ENCODE results near the gene ADAP1. TPM values are rescaled to one million over a fixed set of nuclear protein-coding genes. Genes with fewer than 3 reads are reported as not detected.

The ADAP1 gene
- total RNA-seq, 4 donors from 2014 or later: 84.9 to 360 (median 169) TPM

DNA sequence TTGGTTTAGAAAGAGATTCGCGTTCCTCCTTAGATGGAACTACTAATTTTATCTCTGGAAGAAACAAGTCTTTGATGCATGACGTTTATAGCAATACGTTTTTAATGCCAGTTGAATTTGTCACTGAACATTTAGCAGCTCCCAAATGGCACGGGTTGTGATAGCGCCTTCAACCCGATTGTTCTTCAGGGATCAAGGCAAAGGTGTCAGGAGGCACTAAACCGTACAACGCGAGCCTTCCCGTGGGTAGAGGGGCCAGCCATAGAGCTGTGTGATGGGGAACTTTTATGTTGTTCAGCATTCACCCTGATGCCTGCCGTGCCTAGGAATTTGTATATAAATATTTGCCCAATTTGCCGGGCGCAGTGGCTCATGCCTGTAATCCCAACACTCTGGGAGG is 74.8 kb downstream of the ADAP1 start:
- Histone ChIP-seq H3K4me3 (no peak overlapping the region), H3K4me1 (peaks cover 10 to 46% (median 24%) of the 10 kb centered on the region in 4 donors), H3K27ac (no peak overlapping the region), H3K36me3 (no peaks in the 10 kb centered on the region), H3K27me3 (no peaks in the 10 kb centered on the region), H3K9me3 (no peaks in the 10 kb centered on the region)
- TF ChIP-seq POLR2A (IDR thresholded peaks at IDR 0.05) (no peak), POLR2AphosphoS5 (IDR thresholded peaks at IDR 0.05) (no peak), EP300 (IDR thresholded peaks at IDR 0.05; ENCODE audit: low read depth) (no peak)
- 85% methylated on average over 14 of the region's 14 CpGs; no CpG with 5 or more reads in 1 of the 2 donors for WGBS, 2 donors (ENCODE audit: low coverage in 1 of 2)
- intact Hi-C loops (cut with DNase I; ENCODE audit: low total_unique reads) (no loop called here), in situ Hi-C loops (cut with MboI; ENCODE audit: low pct_ligation_motif_present in 1 of 4, low pct_unique_long_range_greater_than_20kb in 1 of 4, low sequenced_read_pairs in 3 of 4) (loop anchor here in 1 of 4 donors (10.0 kb wide), 1 partner anchor 95 kb away; no protein-coding TSS in a partner anchor)
- no peak for DNase-seq

DNA sequence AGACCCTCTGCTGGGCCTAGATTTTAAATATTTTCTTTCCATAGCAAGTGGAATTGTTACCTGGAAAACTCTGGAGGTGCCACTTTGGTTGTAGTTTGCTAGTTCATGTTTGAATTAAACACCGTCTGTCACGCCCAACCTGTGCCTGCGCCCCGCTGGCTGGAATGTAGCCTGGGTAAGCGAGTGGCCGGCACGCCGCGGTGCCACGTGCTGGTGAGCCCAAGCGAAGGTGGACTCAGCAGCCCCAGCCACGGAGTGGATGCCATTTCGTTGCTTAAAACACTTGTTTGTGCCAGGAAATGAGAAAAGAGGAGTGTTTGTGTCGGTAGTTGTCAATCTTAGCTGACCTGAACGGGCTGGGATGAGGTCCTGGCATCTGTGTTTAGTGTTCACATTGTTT is 75.4 kb downstream of the ADAP1 start:
- Histone ChIP-seq H3K36me3 (no peaks in the 10 kb centered on the region), H3K9me3 (no peaks in the 10 kb centered on the region), H3K27me3 (no peaks in the 10 kb centered on the region), H3K4me3 (no peak overlapping the region), H3K4me1 (peaks cover 15 to 45% (median 28%) of the 10 kb centered on the region in 4 donors), H3K27ac (no peak overlapping the region)
- no peak for DNase-seq
- intact Hi-C loops (cut with DNase I; ENCODE audit: low total_unique reads): no loop called here
- in situ Hi-C loops (cut with MboI; ENCODE audit: low pct_ligation_motif_present in 1 of 4, low pct_unique_long_range_greater_than_20kb in 1 of 4, low sequenced_read_pairs in 3 of 4): loop anchor here in 1 of 4 donors (10.0 kb wide), 1 partner anchor 94 kb away; no protein-coding TSS in a partner anchor
- WGBS, 2 donors (ENCODE audit: low coverage in 1 of 2): 92% methylated on average over 15 of the region's 15 CpGs; no CpG with 5 or more reads in 1 of the 2 donors
- TF ChIP-seq EP300 (IDR thresholded peaks at IDR 0.05; ENCODE audit: low read depth) (no peak), POLR2AphosphoS5 (IDR thresholded peaks at IDR 0.05) (no peak), POLR2A (IDR thresholded peaks at IDR 0.05) (no peak)
- TF ChIP-seq, protein P1, sequence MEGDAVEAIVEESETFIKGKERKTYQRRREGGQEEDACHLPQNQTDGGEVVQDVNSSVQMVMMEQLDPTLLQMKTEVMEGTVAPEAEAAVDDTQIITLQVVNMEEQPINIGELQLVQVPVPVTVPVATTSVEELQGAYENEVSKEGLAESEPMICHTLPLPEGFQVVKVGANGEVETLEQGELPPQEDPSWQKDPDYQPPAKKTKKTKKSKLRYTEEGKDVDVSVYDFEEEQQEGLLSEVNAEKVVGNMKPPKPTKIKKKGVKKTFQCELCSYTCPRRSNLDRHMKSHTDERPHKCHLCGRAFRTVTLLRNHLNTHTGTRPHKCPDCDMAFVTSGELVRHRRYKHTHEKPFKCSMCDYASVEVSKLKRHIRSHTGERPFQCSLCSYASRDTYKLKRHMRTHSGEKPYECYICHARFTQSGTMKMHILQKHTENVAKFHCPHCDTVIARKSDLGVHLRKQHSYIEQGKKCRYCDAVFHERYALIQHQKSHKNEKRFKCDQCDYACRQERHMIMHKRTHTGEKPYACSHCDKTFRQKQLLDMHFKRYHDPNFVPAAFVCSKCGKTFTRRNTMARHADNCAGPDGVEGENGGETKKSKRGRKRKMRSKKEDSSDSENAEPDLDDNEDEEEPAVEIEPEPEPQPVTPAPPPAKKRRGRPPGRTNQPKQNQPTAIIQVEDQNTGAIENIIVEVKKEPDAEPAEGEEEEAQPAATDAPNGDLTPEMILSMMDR (IDR thresholded peaks at IDR 0.05): no peak

DNA sequence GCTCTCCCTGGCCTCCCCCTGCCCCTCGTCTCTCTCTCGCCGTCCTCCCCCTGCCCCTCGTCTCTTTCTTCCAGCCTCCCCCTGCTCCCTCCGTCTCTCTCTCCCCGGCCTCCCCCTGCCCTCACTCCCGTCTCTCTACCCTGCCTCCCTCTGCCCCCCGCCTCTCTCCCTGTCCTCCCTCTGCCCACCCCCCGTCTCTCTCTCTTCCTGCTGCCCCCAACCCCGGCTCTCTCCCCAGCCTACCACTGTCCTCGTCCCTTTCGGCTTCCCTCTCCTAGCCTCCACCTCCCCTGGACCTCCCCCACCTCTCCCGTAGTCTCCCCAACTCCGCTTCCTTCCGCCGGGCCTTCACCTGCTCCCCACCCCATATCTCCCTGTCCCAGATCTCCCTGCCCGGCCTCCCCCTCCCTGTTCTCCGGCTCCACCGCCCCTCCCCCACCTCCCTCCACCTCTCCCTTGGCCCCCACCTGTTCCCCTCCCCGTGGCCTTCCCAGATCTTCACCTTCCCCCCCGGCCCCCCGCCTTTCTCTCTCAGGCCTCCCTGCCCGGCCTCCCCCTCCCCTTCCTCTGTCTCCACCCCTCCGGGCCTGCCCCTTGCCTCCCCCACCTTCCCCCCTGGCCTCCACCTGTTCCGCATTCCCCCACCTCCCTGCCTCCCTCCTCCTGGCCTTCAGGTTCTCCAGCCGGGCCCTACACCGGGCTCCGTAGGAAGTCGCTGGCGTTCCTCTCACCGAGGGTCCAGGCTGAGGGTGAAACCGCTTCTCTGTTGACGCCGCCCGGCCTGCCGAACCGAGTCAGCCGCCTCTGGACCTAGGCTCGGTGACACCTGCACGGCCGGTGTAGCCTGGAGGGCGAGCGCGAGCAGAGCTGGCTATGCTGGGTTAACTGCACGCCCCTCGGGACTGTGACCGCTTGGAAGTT is 76.9 kb downstream of the ADAP1 start:
- intact Hi-C loops (cut with DNase I; ENCODE audit: low total_unique reads): no loop called here

DNA sequence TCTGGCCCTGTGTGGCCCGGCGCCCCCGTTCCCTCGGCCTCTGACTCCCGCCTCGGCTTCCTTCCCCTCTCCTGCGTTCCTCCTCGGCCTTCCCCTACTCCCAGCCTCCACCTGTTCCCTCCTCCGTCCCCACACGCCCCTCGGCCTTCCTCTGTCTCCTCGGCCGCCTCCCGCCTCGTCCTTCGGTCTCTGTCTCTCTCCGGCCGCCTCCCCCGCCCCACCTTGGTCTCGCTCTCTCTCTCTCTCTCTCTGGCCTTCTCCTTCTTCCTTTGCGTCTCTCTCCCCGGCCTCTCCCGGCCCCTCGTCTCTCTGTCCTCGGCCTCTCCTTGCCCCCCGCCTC is 77.5 kb downstream of the ADAP1 start:
- no peaks in the 10 kb centered on the region for H3K27me3 ChIP-seq
- WGBS, 2 donors (ENCODE audit: low coverage in 1 of 2): 0% methylated on average over 3 to 25 of the region's 26 CpGs
- DNase-seq: no peak
- peak overlapping the region; percentile 91 to 96 (median 94) for H3K27ac ChIP-seq
- TF ChIP-seq, protein P1 (IDR thresholded peaks at IDR 0.05): no peak
- TF ChIP-seq EP300 (IDR thresholded peaks at IDR 0.05; ENCODE audit: low read depth) (no peak), POLR2AphosphoS5 (IDR thresholded peaks at IDR 0.05) (no peak), POLR2A (IDR thresholded peaks at IDR 0.05) (no peak)
- peaks cover 0 to 7% (median 0%) of the 10 kb centered on the region in 4 donors for H3K36me3 ChIP-seq
- peaks cover 22 to 49% (median 36%) of the 10 kb centered on the region in 4 donors for H3K4me1 ChIP-seq
- intact Hi-C loops (cut with DNase I; ENCODE audit: low total_unique reads): no loop called here
- in situ Hi-C loops (cut with MboI; ENCODE audit: low pct_ligation_motif_present in 1 of 4, low pct_unique_long_range_greater_than_20kb in 1 of 4, low sequenced_read_pairs in 3 of 4): loop anchor here in 1 of 4 donors (10.0 kb wide), 1 partner anchor 92 kb away; no protein-coding TSS in a partner anchor
- H3K4me3 ChIP-seq: peak overlapping the region; percentile 62 to 95 (median 88)
- no peaks in the 10 kb centered on the region for H3K9me3 ChIP-seq

More for the DNA sequence above, 76.9 kb downstream of the ADAP1 start:
- WGBS, 2 donors (ENCODE audit: low coverage in 1 of 2): 3 to 15% methylated on average over 6 to 22 of the region's 47 CpGs
- no peaks in the 10 kb centered on the region for H3K27me3 ChIP-seq
- peaks cover 22 to 49% (median 36%) of the 10 kb centered on the region in 4 donors for H3K4me1 ChIP-seq
- TF ChIP-seq EP300 (IDR thresholded peaks at IDR 0.05; ENCODE audit: low read depth) (no peak), POLR2AphosphoS5 (IDR thresholded peaks at IDR 0.05) (no peak), POLR2A (IDR thresholded peaks at IDR 0.05) (no peak)
- TF ChIP-seq, protein P1 (IDR thresholded peaks at IDR 0.05): no peak
- in situ Hi-C loops (cut with MboI; ENCODE audit: low pct_ligation_motif_present in 1 of 4, low pct_unique_long_range_greater_than_20kb in 1 of 4, low sequenced_read_pairs in 3 of 4): loop anchor here in 1 of 4 donors (10.0 kb wide), 1 partner anchor 93 kb away; no protein-coding TSS in a partner anchor
- peaks cover 0 to 3% (median 0%) of the 10 kb centered on the region in 4 donors for H3K36me3 ChIP-seq
- no peaks in the 10 kb centered on the region for H3K9me3 ChIP-seq
- peak overlapping the region; percentile 91 to 96 (median 94) for H3K27ac ChIP-seq
- peak; percentile 48 for DNase-seq
- H3K4me3 ChIP-seq: peak overlapping the region; percentile 62 to 95 (median 88)

Data from transverse colon (tissue), 4 donors.